Gastrocnemius medialis (tissue), 4 donors: ENCODE measurements around the gene SLC4A1AP. TPM values are rescaled to one million over a fixed set of nuclear protein-coding genes. Genes with fewer than 3 reads are reported as not detected.

Source experiments
- ATAC-seq, 2 donors: fragments of 150-250 bp; one replicate each; pipeline ENCODE4 v1.9.1; 2016
- DNase-seq, 2 donors: peaks; one replicate each; pipeline ENCODE4 v3.0.0-alpha.2; 2019
- H3K27ac ChIP-seq, 4 donors: fragments of 200-600 bp; sonication (generic); 1 replicate in 1 of 4; 2 replicates in 3 of 4; pipeline ENCODE4 v1.5.1; 2016 to 2018; ENCODE audit warnings: mild to moderate bottlenecking in 2 of 4, moderate library complexity in 1 of 4
- H3K27me3 ChIP-seq, 3 donors: fragments of 200-600 bp; sonication (generic) in 2 of 3; 1 replicate in 1 of 3; 2 replicates in 2 of 3; pipeline versions ENCODE4 v1.5.1 to v1.6.0; 2016 to 2019; ENCODE audit warnings: mild to moderate bottlenecking in 1 of 3, moderate library complexity in 1 of 3
- H3K36me3 ChIP-seq, 2 donors: fragments of 200-600 bp; sonication (generic) in 1 of 2; one replicate each; pipeline ENCODE4 v1.5.1; 2017 to 2018
- H3K4me1 ChIP-seq, 2 donors: fragments of 200-600 bp; sonication (generic) in 1 of 2; one replicate each; pipeline ENCODE4 v1.5.1; 2016 to 2017; ENCODE audit warnings: mild to moderate bottlenecking in 2 of 2
- H3K4me3 ChIP-seq, 4 donors: fragments of 200-600 bp; sonication (generic) in 3 of 4; 1 replicate in 1 of 4; 2 replicates in 3 of 4; pipeline ENCODE4 v1.5.1; 2016 to 2019; ENCODE audit warnings: mild to moderate bottlenecking in 2 of 4
- H3K9me3 ChIP-seq, 3 donors: fragments of 200-600 bp; sonication (generic) in 2 of 3; 1 replicate in 1 of 3; 2 replicates in 2 of 3; pipeline ENCODE4 v1.5.1; 2016 to 2019
- CTCF ChIP-seq, 5 experiments: fragments of 450-650 bp in 3 of 5; fragments of 200-600 bp in 2 of 5; sonication (generic) in 2 of 5; IDR thresholded peaks in 4 of 5; conservative IDR thresholded peaks in 1 of 5; 1 replicate in 4 of 5; 2 replicates in 1 of 5; pipeline ENCODE4 v1.5.1; 2016 to 2019; ENCODE audit warnings: antibody characterized with exemption in 5 of 5, mild to moderate bottlenecking in 3 of 5, moderate library complexity in 3 of 5
- POLR2A ChIP-seq, 2 donors: fragments of 450-650 bp; IDR thresholded peaks; one replicate each; pipeline ENCODE4 v1.6.1; 2017; ENCODE audit warnings: antibody characterized with exemption in 2 of 2, mild to moderate bottlenecking in 2 of 2, moderate library complexity in 2 of 2
- in situ Hi-C, 4 donors: fragments of 200-750 bp; cut with MboI; loops; one replicate each; pipeline versions ENCODE4 v1.15.0 to v1.8.0; 2017; ENCODE audit warnings: low sequenced_read_pairs in 4 of 4
- intact Hi-C: fragments of 100-400 bp; cut with DNase I; formaldehyde crosslinking; loops from one replicate; pipeline ENCODE4 v1.15.1; 2023; ENCODE audit warnings: low total_unique reads
- total RNA-seq, 4 donors: library from RNA; depleted of rRNA; stranded (reverse); fragments of >200 nt; gene quantifications; one replicate each; pipeline versions ENCODE4 v1.1.0 to v1.2.3, GENCODE V29; 2016

The SLC4A1AP gene
- total RNA-seq, 4 donors from 2014 or later, result 32.1 to 44.2 (median 34.6) TPM

DNA sequence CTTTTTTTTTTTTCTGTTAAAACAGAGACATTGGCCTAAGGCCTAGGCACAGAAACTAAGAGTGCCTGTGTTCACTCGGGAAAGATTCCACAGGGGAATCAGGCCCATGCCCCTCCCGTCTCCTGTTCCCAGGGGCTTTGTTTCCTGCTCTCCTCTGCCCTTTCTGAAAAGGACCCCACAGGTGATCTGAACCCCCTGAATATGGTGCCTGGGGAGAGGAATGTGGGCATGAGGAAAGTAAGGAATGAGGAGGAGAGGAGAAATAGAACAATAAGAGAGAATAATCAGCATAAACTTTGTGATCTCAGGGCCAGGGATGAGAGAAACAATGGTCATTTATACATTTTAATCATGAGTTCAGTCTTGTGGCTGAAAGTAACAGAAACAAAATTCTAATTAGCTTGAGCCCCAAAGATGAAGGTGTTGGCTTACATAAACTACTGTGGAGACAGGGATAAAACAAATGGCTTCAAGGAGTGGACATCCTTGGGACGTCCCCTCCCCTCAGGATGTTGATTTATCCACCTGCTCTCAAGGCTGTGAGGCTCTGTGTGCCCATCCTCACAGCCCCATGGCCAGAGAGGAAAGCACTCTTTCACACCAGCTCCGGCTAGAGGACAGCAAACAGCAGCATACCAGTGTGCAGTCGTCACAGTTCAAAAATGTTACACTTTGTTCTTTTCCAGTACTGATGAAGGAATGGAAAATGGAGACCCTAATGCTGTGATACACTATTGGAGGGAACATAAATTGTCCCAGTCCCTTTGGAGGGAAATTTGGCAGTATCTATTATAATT lies 61.4 kb downstream of the SLC4A1AP start:
- Histone ChIP-seq H3K9me3 (no peaks in the 10 kb centered on the region), H3K4me1 (peaks cover 0 to 15% of the 10 kb centered on the region in 2 donors), H3K27me3 (no peaks in the 10 kb centered on the region), H3K36me3 (no peaks in the 10 kb centered on the region), H3K4me3 (no peak overlapping the region), H3K27ac (peak overlapping the region; percentile 19 to 75 (median 53))
- ATAC-seq (peak in 1 of 2 donors; percentile 16), DNase-seq (no peak)
- TF ChIP-seq CTCF (IDR thresholded peaks at IDR 0.05 in 4 of 5, conservative IDR thresholded peaks at IDR 0.05 in 1 of 5) (no peak), POLR2A (IDR thresholded peaks at IDR 0.05) (no peak)
- in situ Hi-C loops, result no loop called here
- intact Hi-C loops, result loop anchor here (5.0 kb wide), 1 partner anchor 47 kb away; the partner anchor contains the start of gene MRPL33

DNA sequence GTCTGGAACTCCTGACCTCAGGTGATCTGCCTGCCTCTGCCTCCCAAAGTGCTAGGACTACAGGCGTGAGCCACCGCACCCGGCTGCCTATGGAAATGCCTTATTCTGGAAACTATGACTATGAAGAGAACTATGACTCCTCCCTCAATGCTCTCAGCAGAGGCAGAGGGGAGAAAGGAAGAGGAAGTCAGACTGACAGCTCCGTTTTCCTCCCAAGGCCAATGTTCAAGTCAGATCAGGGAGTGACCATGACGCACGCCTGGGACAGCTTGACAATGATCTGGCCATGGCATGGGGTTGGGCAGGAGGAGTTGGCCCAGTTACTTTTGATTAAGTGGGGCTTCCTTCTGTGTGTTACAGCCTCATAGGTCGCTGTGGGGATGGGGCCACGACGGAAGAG lies 63.6 kb downstream of the SLC4A1AP start:
- in situ Hi-C loops (no loop called here), intact Hi-C loops (no loop called here)
- Histone ChIP-seq H3K4me3 (no peak overlapping the region), H3K27me3 (no peaks in the 10 kb centered on the region), H3K27ac (no peak overlapping the region), H3K36me3 (no peaks in the 10 kb centered on the region), H3K9me3 (no peaks in the 10 kb centered on the region), H3K4me1 (peaks cover 0 to 20% of the 10 kb centered on the region in 2 donors)
- ATAC-seq (no peak), DNase-seq (no peak)
- TF ChIP-seq CTCF (IDR thresholded peaks at IDR 0.05 in 4 of 5, conservative IDR thresholded peaks at IDR 0.05 in 1 of 5), result no peak
- TF ChIP-seq POLR2A (IDR thresholded peaks at IDR 0.05), result no peak

DNA sequence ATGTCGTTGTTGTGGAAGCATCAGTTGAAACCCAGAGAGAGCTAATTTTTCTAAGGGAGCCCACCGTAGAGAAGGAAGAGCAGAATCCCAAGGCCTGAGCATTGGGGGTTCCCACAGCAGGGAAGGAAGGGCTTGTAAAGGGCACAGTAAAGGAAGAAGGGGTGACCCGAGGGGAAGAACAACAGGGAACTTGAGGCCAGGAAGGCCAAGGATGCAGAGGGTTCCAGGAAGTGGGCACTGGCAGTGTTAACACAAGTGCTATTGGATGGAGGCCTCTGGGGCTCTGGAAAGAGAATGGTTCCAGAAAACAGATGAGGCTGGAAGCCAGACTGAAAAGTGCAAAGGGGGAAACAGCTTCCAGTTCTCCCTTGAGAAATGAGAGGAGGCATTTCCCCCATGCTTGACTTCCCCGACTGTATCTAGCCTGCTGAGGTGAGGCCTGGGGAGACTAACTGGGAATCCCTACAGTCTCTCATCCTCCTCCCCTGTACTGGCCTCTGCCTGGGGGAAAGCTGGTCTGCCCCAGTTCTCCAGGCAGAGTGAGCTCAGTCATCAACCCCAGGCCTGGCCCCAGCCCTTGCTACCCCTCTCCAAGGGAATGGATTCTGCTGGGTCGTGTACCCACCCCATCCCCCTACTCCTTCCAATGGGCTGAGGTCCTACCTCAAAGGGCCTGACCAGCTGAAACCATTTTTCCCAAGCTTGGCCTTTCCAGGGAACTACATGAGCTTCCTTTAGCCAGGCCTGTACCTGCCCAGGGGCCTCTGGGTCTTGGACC lies 64.6 kb downstream of the SLC4A1AP start:
- in situ Hi-C loops (no loop called here), intact Hi-C loops (no loop called here)
- Histone ChIP-seq H3K9me3 (no peaks in the 10 kb centered on the region), H3K4me1 (peaks cover 0 to 20% of the 10 kb centered on the region in 2 donors), H3K27ac (peak overlapping the region in 2 of 4 donors; percentile 47 to 65), H3K4me3 (no peak overlapping the region), H3K27me3 (no peaks in the 10 kb centered on the region), H3K36me3 (no peaks in the 10 kb centered on the region)
- no peak for TF ChIP-seq POLR2A (IDR thresholded peaks at IDR 0.05)
- DNase-seq (no peak), ATAC-seq (no peak)

GRCh38 chr2:27729198-27729597 lies 65.5 kb downstream of the SLC4A1AP start:
- no peak for TF ChIP-seq CTCF (IDR thresholded peaks at IDR 0.05 in 4 of 5, conservative IDR thresholded peaks at IDR 0.05 in 1 of 5)
- no peak for TF ChIP-seq POLR2A (IDR thresholded peaks at IDR 0.05)
- no peak overlapping the region for H3K4me3 ChIP-seq
- H3K27ac ChIP-seq, result peak overlapping the region in 2 of 4 donors; percentile 47 to 65
- intact Hi-C loops (no loop called here), in situ Hi-C loops (no loop called here)
- no peak for DNase-seq
- peaks cover 0 to 20% of the 10 kb centered on the region in 2 donors for H3K4me1 ChIP-seq
- no peaks in the 10 kb centered on the region for H3K9me3 ChIP-seq
- no peaks in the 10 kb centered on the region for H3K27me3 ChIP-seq
- no peak for ATAC-seq
- H3K36me3 ChIP-seq, result no peaks in the 10 kb centered on the region

GRCh38 chr2:27729614-27730013 lies 65.9 kb downstream of the SLC4A1AP start:
- H3K4me3 ChIP-seq, result no peak overlapping the region
- H3K9me3 ChIP-seq, result no peaks in the 10 kb centered on the region
- TF ChIP-seq POLR2A (IDR thresholded peaks at IDR 0.05), result no peak
- TF ChIP-seq CTCF (IDR thresholded peaks at IDR 0.05 in 4 of 5, conservative IDR thresholded peaks at IDR 0.05 in 1 of 5), result no peak
- H3K4me1 ChIP-seq, result peaks cover 0 to 20% of the 10 kb centered on the region in 2 donors
- H3K27me3 ChIP-seq, result no peaks in the 10 kb centered on the region
- no peak for DNase-seq
- no peaks in the 10 kb centered on the region for H3K36me3 ChIP-seq
- H3K27ac ChIP-seq, result peak overlapping the region in 3 of 4 donors; percentile 47 to 65 (median 61)
- in situ Hi-C loops (no loop called here), intact Hi-C loops (no loop called here)
- ATAC-seq, result no peak
